Measurements from ENCODE around the gene CASS4.
"Not testable (repeated sequence)": the region's sequence is repeated elsewhere in the genome, so short reads cannot be mapped to it uniquely, and the experiment has no call there.

GRCh38 chr20:56390396-56390795 is 21.7 kb upstream of the CASS4 start:
- TF ChIP-seq CTCF, POLR2A, POLR2AphosphoS5 (IDR thresholded peaks at IDR 0.05): not testable (repeated sequence)
